ENCODE measurements around the gene GPATCH8. TPM values are rescaled to one million over a fixed set of nuclear protein-coding genes. Genes with fewer than 3 reads are reported as not detected.
A peak's percentile ranks its signal among the peaks of the same experiment; 100 is the strongest.
"Not testable (repeated sequence)": the region's sequence is repeated elsewhere in the genome, so short reads cannot be mapped to it uniquely, and the experiment has no call there.

The GPATCH8 gene
- total RNA-seq, 1 donor from 2014 or later: 16.6 TPM

GRCh38 chr17:44376779-44377178, 126.4 kb downstream of the GPATCH8 start:
- H3K9me3 ChIP-seq (replicated peaks): no peaks in the 10 kb centered on the region
- H3K27ac ChIP-seq (replicated peaks): no peak overlapping the region
- H3K27me3 ChIP-seq (ENCODE audit: low read depth): peaks cover 6% of the 10 kb centered on the region
- no peak overlapping the region for H3K4me3 ChIP-seq
- peaks cover 13% of the 10 kb centered on the region for H3K4me1 ChIP-seq
- no peaks in the 10 kb centered on the region for H3K36me3 ChIP-seq
- intact Hi-C loops (cut with micrococcal nuclease): no loop called here
- no peak for TF ChIP-seq CTCF (IDR thresholded peaks at IDR 0.05; ENCODE audit: borderline replicate concordance)
- DNase-seq: no peak

GRCh38 chr17:44376124-44376523, 127.1 kb downstream of the GPATCH8 start:
- DNase-seq: peak; percentile 56
- intact Hi-C loops (cut with micrococcal nuclease): no loop called here
- TF ChIP-seq CTCF (IDR thresholded peaks at IDR 0.05; ENCODE audit: borderline replicate concordance): peak; percentile 50
- H3K4me3 ChIP-seq: no peak overlapping the region
- H3K4me1 ChIP-seq: peaks cover 13% of the 10 kb centered on the region
- H3K9me3 ChIP-seq (replicated peaks): no peaks in the 10 kb centered on the region
- H3K36me3 ChIP-seq: no peaks in the 10 kb centered on the region
- peaks cover 8% of the 10 kb centered on the region for H3K27me3 ChIP-seq (ENCODE audit: low read depth)
- no peak overlapping the region for H3K27ac ChIP-seq (replicated peaks)

- Histone ChIP-seq H3K27me3 (ENCODE audit: low read depth) (peaks cover 10% of the 10 kb centered on the region), H3K4me1 (peaks cover 13% of the 10 kb centered on the region), H3K9me3 (replicated peaks) (no peaks in the 10 kb centered on the region), H3K4me3 (peak overlapping the region; percentile 2), H3K27ac (replicated peaks) (no peak overlapping the region), H3K36me3 (no peaks in the 10 kb centered on the region)
- DNase-seq: no peak
- no peak for TF ChIP-seq CTCF (IDR thresholded peaks at IDR 0.05; ENCODE audit: borderline replicate concordance)
- intact Hi-C loops (cut with micrococcal nuclease): no loop called here
Measured at GRCh38 chr17:44375196-44376017, 127.8 kb downstream of the GPATCH8 start.

GRCh38 chr17:44374306-44375195, 128.7 kb downstream of the GPATCH8 start:
- Histone ChIP-seq H3K27me3 (ENCODE audit: low read depth) (peaks cover 19% of the 10 kb centered on the region), H3K4me3 (peak overlapping the region; percentile 2), H3K36me3 (no peaks in the 10 kb centered on the region), H3K9me3 (replicated peaks) (no peaks in the 10 kb centered on the region), H3K27ac (replicated peaks) (no peak overlapping the region), H3K4me1 (peaks cover 13% of the 10 kb centered on the region)
- no peak for TF ChIP-seq CTCF (IDR thresholded peaks at IDR 0.05; ENCODE audit: borderline replicate concordance)
- intact Hi-C loops (cut with micrococcal nuclease): no loop called here
- DNase-seq: no peak

GRCh38 chr17:44372036-44372435, 131.2 kb downstream of the GPATCH8 start:
- TF ChIP-seq CTCF (IDR thresholded peaks at IDR 0.05; ENCODE audit: borderline replicate concordance): no peak
- Histone ChIP-seq H3K27ac (replicated peaks) (no peak overlapping the region), H3K4me3 (no peak overlapping the region), H3K27me3 (ENCODE audit: low read depth) (peaks cover 38% of the 10 kb centered on the region), H3K4me1 (peaks cover 13% of the 10 kb centered on the region), H3K36me3 (no peaks in the 10 kb centered on the region), H3K9me3 (replicated peaks) (no peaks in the 10 kb centered on the region)
- intact Hi-C loops (cut with micrococcal nuclease): no loop called here
- no peak for DNase-seq

- H3K4me1 ChIP-seq; H3K36me3 ChIP-seq; H3K4me3 ChIP-seq; intact Hi-C loops (cut with micrococcal nuclease); DNase-seq; H3K9me3 ChIP-seq (replicated peaks); H3K27ac ChIP-seq (replicated peaks): not testable (repeated sequence)
- peaks cover 60% of the 10 kb centered on the region for H3K27me3 ChIP-seq (ENCODE audit: low read depth)
Measured at GRCh38 chr17:44369414-44370023, 133.7 kb downstream of the GPATCH8 start.

- DNase-seq; H3K4me3 ChIP-seq; H3K9me3 ChIP-seq (replicated peaks); H3K4me1 ChIP-seq; intact Hi-C loops (cut with micrococcal nuclease); H3K36me3 ChIP-seq; H3K27ac ChIP-seq (replicated peaks): not testable (repeated sequence)
- H3K27me3 ChIP-seq (ENCODE audit: low read depth): peaks cover 61% of the 10 kb centered on the region
Measured at GRCh38 chr17:44368391-44369243, 134.6 kb downstream of the GPATCH8 start.

Data from left ventricle myocardium inferior (tissue), 1 donor.